Mesenteric fat pad (tissue), 1 donor: ENCODE measurements around the gene SHKBP1. TPM values are rescaled to one million over a fixed set of nuclear protein-coding genes. Genes with fewer than 3 reads are reported as not detected.
"Not testable (repeated sequence)": the region's sequence is repeated elsewhere in the genome, so short reads cannot be mapped to it uniquely, and the experiment has no call there.

Experiments used
- DNase-seq: peaks from one replicate; pipeline ENCODE4 v3.0.0-alpha.2; 2020; ENCODE audit warnings: low spot score
- total RNA-seq: library from RNA; stranded (reverse); fragmentation: NEBNext Ultra II Directional; extraction: Animal tissue kit (Norgen Biotek cat#: 25700); gene quantifications from one replicate; pipeline ENCODE4 v1.2.1, GENCODE V29; 2021
- donor health status: DM: yes; HTN: yes; CAD: no.

SHKBP1 gene
- total RNA-seq, 1 donor from 2014 or later: 54.3 TPM

GRCh38 chr19:40585241-40585981 lies 8.7 kb downstream of the SHKBP1 start:
- DNase-seq: no peak

- no peak for DNase-seq
Measured at GRCh38 chr19:40585982-40586422, 9.3 kb downstream of the SHKBP1 start.

GRCh38 chr19:40586611-40587010 lies 9.9 kb downstream of the SHKBP1 start:
- no peak for DNase-seq

DNA sequence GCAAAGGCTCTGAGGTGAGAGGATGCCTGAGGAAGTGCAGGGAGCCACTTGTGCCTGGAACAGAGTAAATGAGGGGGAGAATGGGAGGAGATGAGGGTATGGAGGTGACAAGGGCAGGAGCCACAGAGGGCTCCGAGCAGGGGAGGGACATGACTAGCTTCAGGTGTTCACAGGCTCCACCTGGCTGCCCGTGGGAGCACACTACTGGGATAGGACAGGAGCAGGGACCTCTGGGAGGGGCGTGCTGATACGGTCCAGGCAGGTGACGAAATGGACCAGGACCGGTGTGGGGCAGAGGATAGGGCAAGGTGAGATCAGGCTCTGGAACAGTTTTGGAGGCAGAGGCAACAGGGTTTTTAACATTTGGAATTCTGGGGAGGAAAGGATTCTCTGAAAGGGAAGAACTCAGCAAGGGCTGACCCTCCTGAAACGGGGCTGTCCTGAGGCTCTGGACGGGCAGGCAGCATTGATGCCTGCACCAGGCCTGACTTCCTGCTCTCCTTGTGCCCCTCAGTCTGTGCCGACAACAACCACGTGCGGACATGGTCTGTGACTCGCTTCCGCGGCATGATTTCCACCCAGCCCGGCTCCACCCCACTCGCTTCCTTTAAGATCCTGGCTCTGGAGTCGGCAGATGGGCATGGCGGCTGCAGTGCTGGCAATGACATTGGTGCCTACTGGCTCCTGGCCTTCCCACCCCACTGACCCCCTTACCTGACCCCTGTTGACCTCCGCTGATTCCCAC lies 11.6 kb downstream of the SHKBP1 start:
- DNase-seq: no peak

DNA sequence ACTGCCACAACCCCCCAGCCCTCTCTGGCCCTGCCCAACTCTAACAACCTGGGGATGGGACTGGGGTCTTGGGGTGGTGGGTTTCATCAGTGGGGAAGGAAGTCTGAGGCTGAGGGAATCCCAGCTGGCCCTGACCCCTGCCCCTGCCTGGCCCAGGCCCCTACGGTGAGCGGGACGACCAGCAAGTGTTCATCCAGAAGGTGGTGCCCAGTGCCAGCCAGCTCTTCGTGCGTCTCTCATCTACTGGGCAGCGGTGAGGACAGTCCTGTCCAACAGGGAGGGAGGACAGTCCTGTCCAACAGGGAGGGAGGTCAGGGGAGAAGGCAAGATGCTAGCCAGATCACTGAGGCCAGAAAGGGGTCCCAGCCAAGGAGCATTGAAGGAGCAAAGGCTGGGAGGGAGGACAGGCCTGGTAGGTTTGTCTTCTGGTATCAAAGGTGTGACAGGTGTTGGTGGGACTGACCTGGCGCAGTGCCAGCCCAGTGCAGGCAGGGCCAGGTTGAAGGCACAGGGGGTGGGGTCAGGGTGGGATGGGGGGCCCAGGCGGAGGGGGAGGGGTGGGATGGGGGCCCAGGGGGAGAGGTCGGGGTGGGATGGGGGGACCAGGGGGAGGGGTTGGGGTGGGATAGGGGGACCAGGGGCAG lies 12.4 kb downstream of the SHKBP1 start:
- DNase-seq: no peak

- DNase-seq: no peak
Measured at GRCh38 chr19:40589591-40590429, 13.1 kb downstream of the SHKBP1 start.

GRCh38 chr19:40590464-40591265 lies 14.0 kb downstream of the SHKBP1 start:
- no peak for DNase-seq

DNA sequence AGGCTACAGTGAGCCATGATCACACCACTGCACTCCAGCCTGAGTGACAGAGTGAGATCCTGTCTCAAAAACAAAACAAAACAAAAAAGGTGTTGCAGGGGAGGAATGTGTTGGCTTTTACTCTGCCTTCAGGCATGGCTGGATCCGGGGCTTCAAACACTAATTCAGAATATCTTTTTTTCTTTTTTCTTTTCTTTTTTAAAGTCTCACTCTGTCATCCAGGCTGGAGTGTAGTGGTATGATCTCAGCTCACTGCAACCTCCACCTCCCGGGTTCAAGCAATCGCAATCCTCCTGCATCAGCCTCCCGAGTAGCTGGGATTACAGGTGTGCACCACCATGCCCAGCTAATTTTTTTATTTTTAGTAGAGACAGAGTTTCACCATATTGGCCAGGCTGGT lies 15.1 kb downstream of the SHKBP1 start:
- DNase-seq: not testable (repeated sequence)

DNA sequence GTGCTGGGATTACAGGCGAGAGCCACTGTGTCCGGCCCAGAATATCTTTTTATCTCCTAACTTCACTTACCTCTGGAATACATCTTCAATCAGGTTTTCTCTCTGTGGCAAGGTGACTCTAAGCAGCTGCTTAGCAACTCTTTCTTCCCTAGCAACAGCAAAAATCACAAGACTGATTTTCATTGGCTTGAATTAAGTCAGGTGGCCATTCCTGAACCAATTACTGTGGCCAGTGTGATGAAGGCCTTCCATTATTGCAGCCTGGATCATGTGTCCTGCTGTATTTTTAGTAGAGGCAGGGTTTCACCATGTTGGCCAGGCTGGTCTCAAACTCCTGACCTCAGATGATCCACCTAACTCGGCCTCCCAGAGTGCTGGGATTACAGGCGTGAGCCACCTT lies 15.5 kb downstream of the SHKBP1 start:
- DNase-seq: no peak

DNA sequence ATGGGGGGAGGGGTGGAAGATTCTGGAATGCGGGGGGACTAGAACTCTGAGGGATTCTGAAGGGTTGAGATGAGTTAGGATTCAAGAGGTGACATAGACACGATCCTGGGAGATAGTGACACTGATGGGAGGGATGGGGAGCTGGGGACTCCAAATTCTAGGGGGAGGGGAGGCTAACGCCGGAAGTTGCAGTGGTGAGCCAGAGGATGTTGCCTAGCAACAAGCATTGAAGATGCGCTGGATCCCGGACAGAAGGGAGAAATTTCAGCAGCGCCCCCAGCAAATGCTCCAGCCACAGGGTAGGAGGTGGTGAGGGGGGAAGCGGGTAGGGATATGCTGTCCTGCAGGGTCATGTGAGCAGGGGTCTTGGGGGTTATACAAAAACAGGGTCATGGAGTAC lies 17.6 kb downstream of the SHKBP1 start:
- DNase-seq: no peak

- DNase-seq: no peak
Measured at GRCh38 chr19:40594657-40595091, 18.0 kb downstream of the SHKBP1 start.

DNA sequence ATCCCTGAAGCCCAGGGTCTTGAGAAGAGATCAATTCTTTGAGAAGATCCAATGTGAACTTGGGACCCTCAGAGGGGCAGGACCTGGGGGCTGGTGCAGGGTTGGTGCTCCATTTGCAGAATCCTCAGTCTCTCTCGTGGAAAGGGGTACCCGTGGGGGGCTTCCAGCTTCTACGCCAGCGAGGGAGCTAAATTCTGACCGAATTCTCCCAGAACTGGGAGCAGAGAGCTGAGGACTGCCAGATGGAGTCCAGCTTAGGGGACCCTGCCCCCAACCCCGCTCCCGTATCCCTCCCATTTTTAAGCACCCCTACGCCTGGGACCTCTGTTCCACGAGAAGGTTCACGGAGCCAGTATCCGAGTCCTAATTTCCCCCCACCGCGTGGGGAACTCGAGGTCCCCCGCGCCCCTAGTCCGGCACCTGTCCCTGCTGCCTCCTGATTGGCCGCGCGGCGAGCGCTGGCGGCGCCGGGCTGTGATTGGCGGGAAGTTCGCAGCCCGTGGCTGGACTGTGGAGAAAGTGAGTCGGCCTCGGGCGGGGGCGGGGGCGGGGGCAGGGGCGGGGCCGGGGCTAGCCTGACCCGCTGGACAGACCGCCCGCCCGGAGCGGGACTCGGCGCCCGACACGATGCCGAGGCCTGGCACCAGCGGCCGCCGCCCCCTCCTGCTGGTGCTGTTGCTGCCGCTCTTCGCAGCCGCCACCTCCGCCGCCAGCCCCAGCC lies 20.1 kb downstream of the SHKBP1 start:
- DNase-seq: no peak

GRCh38 chr19:40597329-40597838 lies 20.7 kb downstream of the SHKBP1 start:
- no peak for DNase-seq

DNA sequence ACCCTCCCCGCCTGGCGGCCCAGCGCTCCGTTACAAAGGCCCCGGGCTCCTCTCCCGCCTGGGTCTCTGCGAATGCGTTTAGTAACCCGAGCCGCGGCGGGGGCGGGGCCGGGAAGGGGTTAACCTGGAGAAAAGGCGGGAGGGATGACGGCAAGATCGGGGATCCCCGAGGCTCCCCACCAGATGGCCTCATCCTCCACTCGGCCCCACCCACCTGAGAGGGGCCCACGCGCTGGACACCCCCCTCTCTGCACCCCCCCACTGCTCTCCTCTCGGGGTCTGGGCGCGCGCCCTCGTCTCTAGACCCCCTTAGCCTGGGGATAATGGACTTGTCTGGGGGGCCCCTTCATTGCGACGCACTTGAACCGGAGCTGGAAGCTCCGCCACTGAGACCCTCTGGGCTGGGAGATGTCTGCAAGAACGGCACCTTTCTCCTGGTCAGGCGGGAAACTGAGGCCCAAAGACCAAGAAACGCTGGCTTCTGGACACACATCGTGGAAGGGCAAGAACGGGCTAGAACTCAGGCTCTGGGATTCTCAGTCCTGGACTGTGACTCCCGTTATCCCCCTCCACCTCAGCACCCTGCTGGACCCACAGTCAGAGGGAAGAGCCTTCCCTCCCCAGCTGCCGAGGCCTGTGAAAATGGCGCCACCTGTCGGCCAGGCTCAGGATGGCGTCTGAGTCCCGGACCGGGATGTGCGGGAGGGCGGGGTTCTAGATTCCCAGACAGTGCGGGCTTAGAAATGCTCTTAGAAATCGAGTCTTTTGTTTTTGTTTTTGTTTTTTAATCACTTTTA lies 21.6 kb downstream of the SHKBP1 start:
- DNase-seq: no peak

GRCh38 chr19:40598918-40599307 lies 22.2 kb downstream of the SHKBP1 start:
- no peak for DNase-seq

- no peak for DNase-seq
Measured at GRCh38 chr19:40599331-40599901, 22.7 kb downstream of the SHKBP1 start.

DNA sequence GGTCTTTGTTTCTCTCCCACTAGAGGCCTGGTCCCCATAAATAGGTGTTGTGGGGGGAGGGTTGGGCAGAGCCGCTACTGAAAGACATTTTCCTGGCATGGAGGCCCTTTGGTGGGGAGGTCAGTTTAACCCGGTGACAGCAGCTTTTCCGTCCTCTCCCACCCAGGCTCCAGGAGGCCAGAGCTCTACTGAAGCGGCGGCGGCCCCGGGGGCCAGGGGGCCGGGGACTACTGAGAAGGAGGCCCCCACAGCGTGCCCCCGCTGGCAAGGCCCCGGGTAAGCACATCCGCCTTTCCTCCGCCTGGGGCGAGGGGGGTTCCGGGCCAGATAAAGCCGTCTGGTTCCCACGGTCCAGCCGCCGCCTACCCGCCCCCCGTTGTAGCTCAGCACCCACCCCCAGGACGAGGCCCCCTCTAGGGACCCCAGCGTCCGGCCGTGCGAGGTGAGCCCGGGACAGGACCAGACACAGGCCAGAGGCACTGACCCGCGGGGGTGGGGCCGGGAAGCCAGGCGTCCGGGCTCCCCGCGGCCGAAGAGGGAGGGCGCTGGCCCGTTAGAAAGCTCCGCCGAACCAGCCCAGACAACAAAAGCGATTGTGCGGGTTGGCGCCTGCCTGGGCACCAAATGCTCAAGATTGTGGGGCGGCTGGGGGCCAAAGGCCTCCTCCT lies 23.4 kb downstream of the SHKBP1 start:
- no peak for DNase-seq
